AG04449 (cell line): Measurements from ENCODE around the gene KAT2B.

Experiments
- CTCF ChIA-PET: fragments of 350-600 bp; formaldehyde crosslinking; extraction: SDS; loops from one replicate; lab custom pipeline; 2021; ENCODE audit warnings: antibody characterized with exemption; lab: Yijun Ruan, JAX
- POLR2A ChIA-PET: fragments of 400-600, 350-600 bp; formaldehyde crosslinking; extraction: SDS; loops from one replicate; lab custom pipeline; 2020; ENCODE audit warnings: antibody characterized with exemption, inconsistent platforms; lab: Yijun Ruan, JAX
- DNase-seq: peaks from one replicate; pipeline ENCODE4 v3.0.0-alpha.2; 2010; ENCODE audit warnings: low read depth, low spot score
- H3K4me3 ChIP-seq: 2 replicates; pipeline ENCODE4 v1.5.1; 2011; ENCODE audit warnings: low read depth, mild to moderate bottlenecking, control low read depth, low read length
- TF ChIP-seq, protein P1 (sequence below): IDR thresholded peaks from one replicate; pipeline ENCODE4 v1.5.1; 2011; ENCODE audit warnings: mild to moderate bottlenecking, moderate library complexity, low read length, control low read depth, inconsistent platforms; ENCODE audit not compliant: insufficient read depth; ENCODE audit errors: missing control alignments

Gene KAT2B

GRCh38 chr3:20046556-20046955 is 6.3 kb downstream of the KAT2B start:
- ChIA-PET CTCF (no interaction called here), POLR2A (no interaction called here)
- no peak overlapping the region for H3K4me3 ChIP-seq
- no peak for DNase-seq
- TF ChIP-seq, protein P1, sequence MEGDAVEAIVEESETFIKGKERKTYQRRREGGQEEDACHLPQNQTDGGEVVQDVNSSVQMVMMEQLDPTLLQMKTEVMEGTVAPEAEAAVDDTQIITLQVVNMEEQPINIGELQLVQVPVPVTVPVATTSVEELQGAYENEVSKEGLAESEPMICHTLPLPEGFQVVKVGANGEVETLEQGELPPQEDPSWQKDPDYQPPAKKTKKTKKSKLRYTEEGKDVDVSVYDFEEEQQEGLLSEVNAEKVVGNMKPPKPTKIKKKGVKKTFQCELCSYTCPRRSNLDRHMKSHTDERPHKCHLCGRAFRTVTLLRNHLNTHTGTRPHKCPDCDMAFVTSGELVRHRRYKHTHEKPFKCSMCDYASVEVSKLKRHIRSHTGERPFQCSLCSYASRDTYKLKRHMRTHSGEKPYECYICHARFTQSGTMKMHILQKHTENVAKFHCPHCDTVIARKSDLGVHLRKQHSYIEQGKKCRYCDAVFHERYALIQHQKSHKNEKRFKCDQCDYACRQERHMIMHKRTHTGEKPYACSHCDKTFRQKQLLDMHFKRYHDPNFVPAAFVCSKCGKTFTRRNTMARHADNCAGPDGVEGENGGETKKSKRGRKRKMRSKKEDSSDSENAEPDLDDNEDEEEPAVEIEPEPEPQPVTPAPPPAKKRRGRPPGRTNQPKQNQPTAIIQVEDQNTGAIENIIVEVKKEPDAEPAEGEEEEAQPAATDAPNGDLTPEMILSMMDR = no peak

DNA sequence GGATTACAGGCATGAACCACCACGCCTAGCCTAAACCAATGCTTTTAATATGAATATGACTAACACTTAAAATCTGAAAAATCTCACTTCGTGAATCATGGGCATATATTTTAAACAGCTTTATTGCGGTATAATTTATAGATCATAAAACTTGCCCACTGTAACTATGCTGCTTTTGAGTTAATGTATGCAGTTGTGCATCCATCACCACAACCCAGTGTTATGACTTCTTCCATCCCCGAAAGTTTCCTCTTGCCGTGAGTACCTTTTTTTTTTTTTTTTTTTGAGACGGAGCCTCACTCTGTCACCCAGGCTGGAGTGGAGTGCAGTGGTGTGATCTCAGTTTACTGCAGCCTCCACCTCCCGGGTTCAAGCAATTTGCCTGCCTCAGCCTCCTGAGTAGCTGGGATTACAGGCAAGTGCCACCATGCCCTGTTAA is 7.1 kb downstream of the KAT2B start:
- POLR2A ChIA-PET = no interaction called here
- CTCF ChIA-PET = no interaction called here

DNA sequence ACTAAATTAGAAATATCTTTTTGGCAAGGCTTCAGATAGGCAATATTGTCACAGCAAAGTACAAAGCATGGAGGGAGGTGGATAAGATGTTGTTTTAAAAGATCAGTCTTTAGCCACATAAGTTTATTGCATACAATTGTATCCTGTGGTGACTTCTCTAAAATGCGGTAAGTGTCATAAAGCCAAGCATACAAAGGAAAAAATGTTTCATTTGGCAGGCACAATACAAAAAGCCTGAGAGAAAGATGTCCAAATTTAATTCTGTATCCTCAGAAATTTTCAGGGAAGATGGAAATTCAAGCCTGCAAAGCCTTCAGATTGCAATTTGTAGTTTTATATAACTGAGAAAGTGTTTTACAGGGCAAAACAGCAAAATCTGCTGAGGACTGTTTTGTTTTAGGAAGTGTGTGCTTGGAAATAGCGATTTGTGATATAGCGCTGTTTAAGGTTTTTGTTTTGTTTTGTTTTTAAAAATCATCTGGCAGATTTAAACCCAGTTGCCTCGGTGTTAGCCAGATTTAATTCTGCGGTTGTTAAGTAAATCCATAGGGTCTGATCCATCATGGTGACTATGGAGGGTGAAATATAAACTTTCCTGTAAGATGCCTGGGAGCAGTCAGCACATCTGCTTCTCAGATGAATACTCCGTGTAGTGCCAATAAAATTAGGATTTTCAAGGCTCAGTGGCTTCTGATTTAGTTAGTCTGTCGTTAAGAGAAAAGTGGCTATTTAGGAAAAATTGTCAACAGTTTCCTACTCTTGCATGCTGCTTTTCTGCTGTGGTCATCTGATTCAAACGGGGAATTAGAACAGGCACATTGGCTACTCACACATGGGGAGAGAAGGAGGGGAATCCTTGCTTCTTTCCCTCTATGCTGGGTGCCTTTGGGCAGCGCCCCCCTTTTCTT is 8.0 kb downstream of the KAT2B start:
- TF ChIP-seq, protein P1 = no peak
- ChIA-PET POLR2A (no interaction called here), CTCF (no interaction called here)
- no peak overlapping the region for H3K4me3 ChIP-seq
- no peak for DNase-seq

More for the DNA sequence above, 7.1 kb downstream of the KAT2B start:
- TF ChIP-seq, protein P1 = no peak
- no peak for DNase-seq
- no peak overlapping the region for H3K4me3 ChIP-seq

DNA sequence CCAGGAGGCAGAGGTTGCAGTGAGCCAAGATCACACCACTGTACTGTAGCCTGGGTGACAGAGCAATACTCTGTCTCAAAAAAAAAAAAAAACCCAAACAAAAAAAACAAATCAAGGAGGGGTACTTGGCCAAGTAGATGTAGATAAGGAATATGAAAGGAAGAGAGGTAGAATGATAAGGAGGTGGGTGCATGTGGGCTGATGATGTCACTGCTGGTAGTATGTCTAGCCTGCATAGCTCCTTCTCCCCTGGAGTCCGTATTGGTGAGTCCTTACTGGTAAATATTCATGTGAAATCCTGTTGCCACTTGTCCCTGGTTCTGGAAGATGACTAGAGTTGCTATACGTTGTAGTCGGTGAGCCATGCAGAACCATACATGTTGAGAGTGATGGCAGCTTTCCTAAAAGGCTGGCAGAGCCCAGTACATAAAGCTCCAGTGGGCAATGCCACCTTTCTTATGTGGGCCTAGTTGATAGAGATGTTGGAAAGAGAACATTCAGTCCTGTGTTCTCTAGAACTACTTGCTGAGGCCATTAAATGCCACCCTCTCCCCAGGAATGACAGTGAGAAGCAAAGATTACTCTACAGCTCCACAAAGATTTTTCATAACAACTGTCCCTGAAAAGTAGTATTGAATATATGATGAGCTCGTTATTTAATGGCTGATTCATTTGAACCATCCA is 11.0 kb downstream of the KAT2B start:
- CTCF ChIA-PET = interaction anchor here (0.8 kb wide), 1 partner anchor 9 kb away, joined by 4 read pairs; no protein-coding TSS in a partner anchor
- no peak for DNase-seq
- POLR2A ChIA-PET = no interaction called here
- TF ChIP-seq, protein P1 = no peak
- H3K4me3 ChIP-seq = no peak overlapping the region

- CTCF ChIA-PET = interaction anchor here (1.2 kb wide), 1 partner anchor 12 kb away, joined by 6 read pairs; the partner anchor contains the start of gene KAT2B
- DNase-seq = no peak
- TF ChIP-seq, protein P1 = no peak
- H3K4me3 ChIP-seq = no peak overlapping the region
- POLR2A ChIA-PET = no interaction called here
Observed at GRCh38 chr3:20052851-20053250, 12.6 kb downstream of the KAT2B start.

- H3K4me3 ChIP-seq = no peak overlapping the region
- TF ChIP-seq, protein P1 = no peak
- ChIA-PET POLR2A (no interaction called here), CTCF (no interaction called here)
- DNase-seq = peak; percentile 31
Observed at GRCh38 chr3:20054549-20054987, 14.3 kb downstream of the KAT2B start.
